ENCODE measurements around the gene RAMP1. TPM values are rescaled to one million over a fixed set of nuclear protein-coding genes. Genes with fewer than 3 reads are reported as not detected.

The RAMP1 gene
- total RNA-seq, 4 donors from 2014 or later = 10.0 to 16.1 (median 11.2) TPM

- TF ChIP-seq CTCF (IDR thresholded peaks at IDR 0.05) (no peak), POLR2AphosphoS5 (IDR thresholded peaks at IDR 0.05) (no peak), POLR2A (IDR thresholded peaks at IDR 0.05) (no peak), EP300 (IDR thresholded peaks at IDR 0.05) (no peak)
- H3K36me3 ChIP-seq = no peaks in the 10 kb centered on the region
- H3K4me1 ChIP-seq = peaks cover 13% of the 10 kb centered on the region
- H3K27me3 ChIP-seq = no peaks in the 10 kb centered on the region
- H3K27ac ChIP-seq = no peak overlapping the region
- DNase-seq (ENCODE audit: low spot score in 2 of 2) = no peak
- H3K4me3 ChIP-seq = no peak overlapping the region
- 89% methylated on average over 6 of the region's 6 CpGs for WGBS
- H3K9me3 ChIP-seq = no peaks in the 10 kb centered on the region
Observed at GRCh38 chr2:237919593-237919992, 60.2 kb downstream of the RAMP1 start.

- Histone ChIP-seq H3K36me3 (no peaks in the 10 kb centered on the region), H3K27ac (no peak overlapping the region), H3K9me3 (no peaks in the 10 kb centered on the region), H3K27me3 (no peaks in the 10 kb centered on the region), H3K4me1 (peaks cover 13% of the 10 kb centered on the region), H3K4me3 (no peak overlapping the region)
- TF ChIP-seq EP300 (IDR thresholded peaks at IDR 0.05) (no peak), POLR2AphosphoS5 (IDR thresholded peaks at IDR 0.05) (no peak), POLR2A (IDR thresholded peaks at IDR 0.05) (no peak), CTCF (IDR thresholded peaks at IDR 0.05) (no peak)
- no peak for DNase-seq (ENCODE audit: low spot score in 2 of 2)
- 64% methylated on average over 14 of the region's 14 CpGs for WGBS
Observed at GRCh38 chr2:237920673-237921072, 61.2 kb downstream of the RAMP1 start.

GRCh38 chr2:237921967-237922492, 62.6 kb downstream of the RAMP1 start:
- no peaks in the 10 kb centered on the region for H3K27me3 ChIP-seq
- no peak for DNase-seq (ENCODE audit: low spot score in 2 of 2)
- peaks cover 13% of the 10 kb centered on the region for H3K4me1 ChIP-seq
- H3K36me3 ChIP-seq = no peaks in the 10 kb centered on the region
- no peaks in the 10 kb centered on the region for H3K9me3 ChIP-seq
- H3K27ac ChIP-seq = no peak overlapping the region
- H3K4me3 ChIP-seq = no peak overlapping the region
- TF ChIP-seq EP300 (IDR thresholded peaks at IDR 0.05) (no peak), POLR2A (IDR thresholded peaks at IDR 0.05) (no peak), POLR2AphosphoS5 (IDR thresholded peaks at IDR 0.05) (no peak), CTCF (IDR thresholded peaks at IDR 0.05) (no peak)
- WGBS = 86% methylated on average over 10 of the region's 10 CpGs

GRCh38 chr2:237922641-237923361, 63.4 kb downstream of the RAMP1 start:
- H3K36me3 ChIP-seq = no peaks in the 10 kb centered on the region
- H3K27me3 ChIP-seq = no peaks in the 10 kb centered on the region
- no peaks in the 10 kb centered on the region for H3K9me3 ChIP-seq
- peak overlapping the region; percentile 4 for H3K27ac ChIP-seq
- no peak for DNase-seq (ENCODE audit: low spot score in 2 of 2)
- WGBS = 29% methylated on average over 6 of the region's 13 CpGs
- peak overlapping the region; percentile 17 for H3K4me3 ChIP-seq
- TF ChIP-seq CTCF (IDR thresholded peaks at IDR 0.05) (no peak), POLR2AphosphoS5 (IDR thresholded peaks at IDR 0.05) (no peak), POLR2A (IDR thresholded peaks at IDR 0.05) (no peak), EP300 (IDR thresholded peaks at IDR 0.05) (no peak)
- peaks cover 13% of the 10 kb centered on the region for H3K4me1 ChIP-seq

GRCh38 chr2:237923481-237924163, 64.2 kb downstream of the RAMP1 start:
- H3K27ac ChIP-seq = peak overlapping the region; percentile 4
- 2% methylated on average over 23 of the region's 33 CpGs for WGBS
- TF ChIP-seq POLR2AphosphoS5 (IDR thresholded peaks at IDR 0.05) (peak in 1 of 3 donors; percentile 29), EP300 (IDR thresholded peaks at IDR 0.05) (no peak), CTCF (IDR thresholded peaks at IDR 0.05) (peak; percentile 96 to 99), POLR2A (IDR thresholded peaks at IDR 0.05) (no peak)

More at GRCh38 chr2:237923481-237924163, 64.2 kb downstream of the RAMP1 start:
- peak in 1 of 2 donors; percentile 84 for DNase-seq (ENCODE audit: low spot score in 2 of 2)
- Histone ChIP-seq H3K36me3 (no peaks in the 10 kb centered on the region), H3K4me3 (peak overlapping the region; percentile 17), H3K27me3 (no peaks in the 10 kb centered on the region), H3K9me3 (no peaks in the 10 kb centered on the region), H3K4me1 (peaks cover 13% of the 10 kb centered on the region)

Measured in suprapubic skin (tissue), 4 donors.